IPS DF 4.7 (cell line): ENCODE data around the gene RIMBP2.

Source experiments
- DNase-seq: peaks from one replicate; pipeline ENCODE4 v3.0.0-alpha.2; 2013; ENCODE audit warnings: low spot score; ENCODE audit errors: extremely low read depth

RIMBP2 gene

GRCh38 chr12:130546494-130546893 lies 169.6 kb downstream of the RIMBP2 start:
- DNase-seq, result no peak

- no peak for DNase-seq
Measured at GRCh38 chr12:130545475-130545874, 170.6 kb downstream of the RIMBP2 start.

GRCh38 chr12:130540376-130540775 lies 175.7 kb downstream of the RIMBP2 start:
- no peak for DNase-seq

DNA sequence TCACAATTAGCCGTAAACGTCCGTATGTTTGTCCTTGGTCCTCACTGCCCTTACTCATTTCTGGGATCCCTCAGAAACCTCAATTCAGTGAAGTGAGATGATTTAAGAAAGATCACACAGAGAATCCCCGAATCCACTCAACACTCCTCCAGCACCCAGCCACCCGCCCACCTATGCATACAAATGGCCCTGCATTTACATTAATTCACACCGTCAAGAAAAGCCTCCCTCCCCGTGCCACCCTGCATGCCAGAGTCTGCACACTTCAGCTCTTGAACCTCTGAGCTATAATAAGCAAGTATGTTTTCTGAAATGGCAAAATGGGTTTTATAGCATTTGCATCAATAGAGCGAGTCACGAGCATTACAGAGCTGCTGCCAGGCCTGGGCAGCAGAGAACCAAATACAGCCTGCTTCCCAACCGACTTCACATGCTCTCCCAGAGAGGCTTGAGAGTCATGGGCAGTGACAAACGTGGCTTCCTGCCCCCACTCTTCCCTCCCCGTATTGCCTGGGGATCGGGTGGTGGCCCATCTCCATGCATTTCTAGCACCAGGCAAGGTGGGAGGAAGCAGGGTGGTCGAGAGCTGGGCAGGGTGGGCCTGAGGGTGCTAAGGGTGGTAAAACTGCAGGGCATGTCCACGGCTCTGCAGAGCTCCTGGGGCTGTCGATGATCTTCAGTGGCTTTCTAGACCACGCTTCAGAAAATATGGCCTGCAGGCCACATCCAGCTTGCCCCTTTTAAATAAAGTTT lies 177.6 kb downstream of the RIMBP2 start:
- no peak for DNase-seq

DNA sequence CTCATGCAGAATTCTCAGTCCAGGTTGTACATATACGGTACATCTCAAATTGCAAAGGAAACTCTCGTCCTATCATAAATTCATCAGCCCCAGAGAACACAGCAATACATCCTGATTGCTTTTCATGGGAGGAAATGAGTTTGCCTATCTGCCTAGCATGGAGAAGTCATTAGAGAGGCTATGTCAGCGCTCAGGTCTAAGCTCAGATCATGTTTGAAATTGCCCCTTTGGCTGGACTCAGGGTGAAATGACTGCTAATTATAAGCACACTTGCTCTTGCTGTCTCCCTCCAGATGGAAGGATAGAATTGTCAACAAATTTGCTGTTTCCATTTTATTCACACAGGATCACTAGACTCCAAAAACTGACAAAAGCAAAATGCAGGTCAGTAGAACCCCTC lies 178.4 kb downstream of the RIMBP2 start:
- no peak for DNase-seq

DNA sequence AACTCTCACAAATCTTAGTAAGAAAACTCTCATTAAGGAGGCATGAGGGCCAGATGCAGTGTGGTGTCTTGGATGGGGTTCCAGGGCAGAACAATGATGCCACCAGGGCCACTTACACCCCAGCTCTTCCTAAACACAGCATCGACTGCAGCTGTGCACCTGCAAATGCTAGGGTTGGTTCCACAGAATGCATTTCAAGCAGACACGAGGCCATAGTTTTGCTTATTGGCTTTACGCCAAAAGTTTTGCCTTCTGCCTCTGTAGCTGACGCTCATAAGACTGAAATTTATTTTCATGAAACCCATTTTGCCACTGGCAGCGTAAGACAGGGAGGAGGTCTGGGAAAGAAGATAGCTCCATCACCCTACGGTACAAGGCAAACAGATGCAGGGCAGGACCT lies 179.0 kb downstream of the RIMBP2 start:
- no peak for DNase-seq

GRCh38 chr12:130530429-130530828 lies 185.7 kb downstream of the RIMBP2 start:
- no peak for DNase-seq

- DNase-seq, result no peak
Measured at GRCh38 chr12:130529781-130530180, 186.3 kb downstream of the RIMBP2 start.

DNA sequence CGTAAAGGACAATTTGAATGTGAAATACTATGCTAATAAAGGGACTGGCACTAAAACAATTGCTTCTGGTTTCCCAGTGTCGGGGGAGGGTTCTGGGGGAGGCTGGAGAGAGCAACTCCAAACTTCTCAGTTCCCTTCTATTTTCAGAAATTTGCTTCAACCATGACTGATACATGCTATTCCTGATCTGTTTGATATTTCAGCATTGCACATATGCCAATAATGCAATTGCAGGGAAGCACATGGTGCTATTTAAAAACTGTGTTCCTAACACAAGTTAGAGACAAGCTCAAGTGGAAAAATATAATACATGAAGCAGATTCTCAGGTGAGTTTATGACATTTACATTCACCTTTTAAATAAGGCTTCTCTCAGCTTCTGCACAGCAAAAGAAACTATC lies 188.9 kb downstream of the RIMBP2 start:
- no peak for DNase-seq

DNA sequence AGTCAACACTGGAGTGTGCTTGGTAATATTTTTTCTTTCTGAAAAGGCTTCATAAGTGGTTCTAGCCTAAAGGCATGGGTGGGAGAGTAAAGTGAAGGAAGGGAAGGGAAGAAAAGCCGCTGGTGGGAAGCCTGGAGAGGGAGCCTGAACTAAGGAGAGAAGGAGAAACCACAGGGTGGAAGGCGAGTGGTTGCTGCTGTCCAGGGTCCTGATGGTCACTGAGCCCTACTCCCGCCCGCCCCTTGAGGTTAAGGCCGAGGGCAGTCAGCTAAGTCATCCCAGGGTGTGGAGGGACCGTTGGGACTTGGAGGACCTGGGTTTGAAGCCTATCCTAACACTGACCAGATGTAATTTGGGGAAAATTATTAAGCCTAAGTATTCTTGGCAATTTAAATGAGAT lies 189.3 kb downstream of the RIMBP2 start:
- peak; percentile 25 for DNase-seq

GRCh38 chr12:130525384-130526172 lies 190.5 kb downstream of the RIMBP2 start:
- DNase-seq, result no peak

- DNase-seq, result no peak
Measured at GRCh38 chr12:130524759-130525158, 191.3 kb downstream of the RIMBP2 start.

DNA sequence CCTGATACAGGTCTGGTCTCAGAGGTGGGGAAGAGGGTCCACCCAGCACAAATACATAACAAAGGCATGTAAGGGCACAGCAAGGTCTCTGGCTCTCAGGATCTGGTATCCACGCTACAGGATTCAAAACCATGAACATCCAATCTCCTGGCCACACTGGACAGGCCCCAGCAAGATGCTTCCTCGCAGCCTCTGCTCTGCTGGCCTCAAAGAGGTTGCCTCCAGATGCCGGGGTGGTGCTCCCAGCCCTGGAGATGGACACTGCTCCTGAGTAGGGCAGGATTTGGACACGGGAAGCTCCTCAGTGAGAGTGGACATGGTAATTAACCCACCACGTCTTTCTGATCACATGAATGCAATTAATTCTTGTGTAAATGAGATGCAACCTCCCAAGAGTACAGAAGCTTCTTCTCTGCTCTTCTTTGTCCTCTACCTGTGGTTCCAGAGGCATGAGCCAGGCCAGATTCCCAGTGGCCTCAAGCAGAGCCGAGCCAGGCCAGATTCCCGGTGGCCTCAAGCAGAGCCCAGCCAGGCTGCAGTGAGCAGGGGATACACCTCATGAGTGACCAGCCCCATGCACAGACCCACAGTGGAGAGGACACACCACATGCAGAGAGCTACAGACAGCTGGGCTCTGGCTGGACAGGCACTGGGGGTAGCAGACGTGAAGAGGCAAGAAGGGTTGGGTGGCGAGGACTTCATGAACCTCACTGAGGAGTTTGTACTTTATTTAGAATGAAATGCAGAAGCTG lies 192.1 kb downstream of the RIMBP2 start:
- DNase-seq, result no peak

- no peak for DNase-seq
Measured at GRCh38 chr12:130523208-130523607, 192.9 kb downstream of the RIMBP2 start.

GRCh38 chr12:130522244-130522834 lies 193.8 kb downstream of the RIMBP2 start:
- no peak for DNase-seq

DNA sequence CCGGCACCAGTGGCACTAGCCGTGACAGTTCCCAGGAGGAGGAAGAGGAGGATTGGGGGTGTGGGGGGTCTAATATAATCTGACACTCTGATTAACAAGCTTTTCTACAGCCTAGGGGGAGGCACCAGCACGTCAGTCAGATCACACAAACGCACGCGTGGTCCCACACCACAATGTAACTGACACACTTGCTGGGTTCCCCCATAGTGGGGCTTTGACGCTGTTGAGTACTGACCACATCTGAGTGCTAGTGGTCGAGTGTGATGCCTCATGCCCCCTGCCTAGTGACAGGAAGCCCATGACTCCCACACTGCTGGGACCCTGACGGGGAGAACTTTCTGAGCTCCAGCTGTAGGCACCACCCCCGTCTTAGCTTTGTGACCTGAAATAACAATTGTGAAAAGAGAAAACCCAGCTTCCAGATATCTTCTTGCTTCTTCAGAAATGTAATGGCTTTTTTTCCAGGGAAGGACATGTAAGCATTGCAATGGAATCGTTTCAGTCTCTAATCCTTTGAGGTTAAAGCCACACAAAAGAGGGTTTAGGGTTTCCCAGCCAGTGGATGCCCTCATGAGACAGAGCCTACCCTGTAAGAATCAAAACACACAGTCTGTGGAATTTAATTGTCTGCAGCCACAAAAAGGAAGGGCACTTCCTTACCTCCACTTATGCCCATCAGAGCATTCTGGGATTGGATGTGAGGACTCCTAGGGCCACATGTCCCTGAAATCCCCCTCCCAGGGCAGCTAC lies 194.5 kb downstream of the RIMBP2 start:
- DNase-seq, result no peak

DNA sequence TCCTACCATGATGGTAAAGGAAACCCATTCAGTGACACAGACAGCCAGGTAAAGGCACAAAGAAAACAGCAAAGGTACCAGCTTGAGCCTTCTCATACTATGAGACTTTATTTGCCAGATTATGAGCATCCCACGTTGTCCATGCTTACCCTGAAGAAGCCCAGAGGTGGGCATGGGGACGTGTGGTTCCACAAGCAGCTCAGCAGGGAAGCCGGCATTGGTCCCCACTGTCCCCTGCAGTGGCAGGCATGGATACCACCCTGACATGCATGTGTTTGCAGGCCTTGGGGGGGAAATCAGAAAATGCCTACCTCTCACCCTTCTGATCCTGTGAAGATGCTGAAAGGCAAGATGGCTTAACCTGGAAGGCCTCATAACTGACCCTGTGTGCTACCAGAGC lies 195.3 kb downstream of the RIMBP2 start:
- no peak for DNase-seq

GRCh38 chr12:130517588-130517987 lies 198.5 kb downstream of the RIMBP2 start:
- DNase-seq, result no peak

- DNase-seq, result peak; percentile 58
Measured at GRCh38 chr12:130514149-130514551, 201.9 kb downstream of the RIMBP2 start.

DNA sequence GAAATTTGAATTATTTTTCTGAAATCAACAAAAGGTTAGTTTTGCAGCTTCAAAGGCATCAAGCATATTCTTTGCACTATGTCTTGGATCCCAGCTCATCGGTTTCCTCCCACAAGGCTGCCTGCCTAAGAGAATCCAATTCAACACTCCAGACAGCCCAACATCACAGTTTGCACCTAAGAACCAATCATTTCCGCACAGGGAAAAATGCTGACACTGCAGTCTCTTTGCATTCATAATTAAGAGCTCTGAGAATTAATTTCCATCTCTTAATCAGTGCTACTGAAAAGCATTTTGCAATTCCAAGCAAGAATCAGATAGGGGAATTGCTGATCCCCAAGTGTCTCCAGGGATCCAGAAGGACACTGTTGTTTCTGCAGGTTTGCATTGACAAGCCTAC lies 202.5 kb downstream of the RIMBP2 start:
- DNase-seq, result no peak

DNA sequence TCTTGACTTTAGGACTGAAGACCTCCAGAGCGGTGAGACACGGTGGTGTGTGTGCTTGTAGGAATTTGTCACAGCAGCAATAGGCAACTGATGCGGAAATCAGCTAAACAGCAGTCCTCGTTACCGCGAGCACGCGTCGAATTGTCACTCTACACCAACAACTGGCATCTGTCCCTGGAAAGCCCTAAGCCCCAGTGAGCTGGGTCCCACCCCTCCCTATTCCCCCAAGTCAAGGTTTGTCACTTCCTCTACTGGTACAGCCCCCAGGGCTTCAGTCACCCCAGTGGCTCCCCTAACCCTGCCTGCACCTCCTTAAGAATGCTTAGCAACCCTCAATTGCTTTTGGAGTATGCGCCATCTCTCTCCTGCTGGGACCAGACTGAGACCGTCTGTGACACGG lies 204.8 kb downstream of the RIMBP2 start:
- no peak for DNase-seq
